ENCODE data around the gene HLA-DOA. TPM values are rescaled to one million over a fixed set of nuclear protein-coding genes. Genes with fewer than 3 reads are reported as not detected.

The HLA-DOA gene
- polyA plus RNA-seq (2012; ENCODE audit: insufficient read length, low read depth): not detected

DNA sequence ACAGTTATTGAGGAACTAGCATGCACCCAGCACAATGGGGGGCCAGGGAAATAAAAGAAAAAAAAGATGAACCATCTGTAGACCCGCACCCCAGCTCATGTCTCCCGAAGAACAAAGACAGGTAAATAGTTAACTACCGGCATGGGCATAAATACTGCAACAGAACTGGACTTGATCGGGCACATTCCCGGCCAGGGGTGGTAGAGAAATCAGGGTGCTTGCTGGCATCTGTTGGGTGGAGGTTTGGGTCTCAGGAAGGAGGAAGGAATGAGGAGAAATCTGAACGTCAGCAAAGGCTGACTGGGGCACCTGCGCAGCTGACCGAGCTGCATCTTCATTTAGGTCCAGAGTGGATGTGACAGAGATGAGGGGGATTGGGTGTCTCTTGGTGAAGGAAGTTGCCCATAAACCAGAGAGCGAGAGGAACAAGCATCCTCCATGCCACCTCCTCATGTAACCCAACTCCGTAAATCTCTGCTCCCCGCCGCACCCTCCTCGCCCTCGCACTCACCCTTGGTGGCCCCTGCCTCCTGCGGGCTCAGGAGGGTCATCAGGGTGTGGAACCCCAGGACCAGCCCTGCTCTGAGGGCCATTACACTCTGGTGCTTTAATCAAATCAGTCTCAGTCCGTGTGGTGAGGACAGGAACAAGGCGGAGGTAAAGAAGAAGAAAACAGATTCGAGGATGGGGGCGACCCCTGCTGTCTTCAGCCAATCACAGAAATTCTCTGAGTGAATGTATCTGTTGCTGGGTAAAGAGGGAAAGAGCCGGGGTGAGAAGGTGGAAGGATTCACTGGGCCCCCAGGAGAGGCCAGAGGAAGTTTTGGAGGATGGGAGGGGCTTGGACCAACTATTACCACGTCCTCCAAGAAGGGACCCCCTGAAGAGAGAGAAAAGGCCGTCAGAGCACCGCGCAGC is at the start of gene HLA-DOA:
Gene HLA-DOA (minus strand): TSS at position 648 of the 918 bp plus-strand sequence.
- TF ChIP-seq, protein P1, sequence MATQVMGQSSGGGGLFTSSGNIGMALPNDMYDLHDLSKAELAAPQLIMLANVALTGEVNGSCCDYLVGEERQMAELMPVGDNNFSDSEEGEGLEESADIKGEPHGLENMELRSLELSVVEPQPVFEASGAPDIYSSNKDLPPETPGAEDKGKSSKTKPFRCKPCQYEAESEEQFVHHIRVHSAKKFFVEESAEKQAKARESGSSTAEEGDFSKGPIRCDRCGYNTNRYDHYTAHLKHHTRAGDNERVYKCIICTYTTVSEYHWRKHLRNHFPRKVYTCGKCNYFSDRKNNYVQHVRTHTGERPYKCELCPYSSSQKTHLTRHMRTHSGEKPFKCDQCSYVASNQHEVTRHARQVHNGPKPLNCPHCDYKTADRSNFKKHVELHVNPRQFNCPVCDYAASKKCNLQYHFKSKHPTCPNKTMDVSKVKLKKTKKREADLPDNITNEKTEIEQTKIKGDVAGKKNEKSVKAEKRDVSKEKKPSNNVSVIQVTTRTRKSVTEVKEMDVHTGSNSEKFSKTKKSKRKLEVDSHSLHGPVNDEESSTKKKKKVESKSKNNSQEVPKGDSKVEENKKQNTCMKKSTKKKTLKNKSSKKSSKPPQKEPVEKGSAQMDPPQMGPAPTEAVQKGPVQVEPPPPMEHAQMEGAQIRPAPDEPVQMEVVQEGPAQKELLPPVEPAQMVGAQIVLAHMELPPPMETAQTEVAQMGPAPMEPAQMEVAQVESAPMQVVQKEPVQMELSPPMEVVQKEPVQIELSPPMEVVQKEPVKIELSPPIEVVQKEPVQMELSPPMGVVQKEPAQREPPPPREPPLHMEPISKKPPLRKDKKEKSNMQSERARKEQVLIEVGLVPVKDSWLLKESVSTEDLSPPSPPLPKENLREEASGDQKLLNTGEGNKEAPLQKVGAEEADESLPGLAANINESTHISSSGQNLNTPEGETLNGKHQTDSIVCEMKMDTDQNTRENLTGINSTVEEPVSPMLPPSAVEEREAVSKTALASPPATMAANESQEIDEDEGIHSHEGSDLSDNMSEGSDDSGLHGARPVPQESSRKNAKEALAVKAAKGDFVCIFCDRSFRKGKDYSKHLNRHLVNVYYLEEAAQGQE (IDR thresholded peaks at IDR 0.05; ENCODE audit: insufficient read depth in 1 of 2, low read depth in 2 of 2, low read length in 2 of 2): no peak
- TF ChIP-seq TAF1 (IDR thresholded peaks at IDR 0.05; ENCODE audit: borderline replicate concordance, insufficient read depth, low read length) (no peak), SIN3A (IDR thresholded peaks at IDR 0.05; ENCODE audit: borderline replicate concordance, insufficient read depth, low read length) (no peak)

DNA sequence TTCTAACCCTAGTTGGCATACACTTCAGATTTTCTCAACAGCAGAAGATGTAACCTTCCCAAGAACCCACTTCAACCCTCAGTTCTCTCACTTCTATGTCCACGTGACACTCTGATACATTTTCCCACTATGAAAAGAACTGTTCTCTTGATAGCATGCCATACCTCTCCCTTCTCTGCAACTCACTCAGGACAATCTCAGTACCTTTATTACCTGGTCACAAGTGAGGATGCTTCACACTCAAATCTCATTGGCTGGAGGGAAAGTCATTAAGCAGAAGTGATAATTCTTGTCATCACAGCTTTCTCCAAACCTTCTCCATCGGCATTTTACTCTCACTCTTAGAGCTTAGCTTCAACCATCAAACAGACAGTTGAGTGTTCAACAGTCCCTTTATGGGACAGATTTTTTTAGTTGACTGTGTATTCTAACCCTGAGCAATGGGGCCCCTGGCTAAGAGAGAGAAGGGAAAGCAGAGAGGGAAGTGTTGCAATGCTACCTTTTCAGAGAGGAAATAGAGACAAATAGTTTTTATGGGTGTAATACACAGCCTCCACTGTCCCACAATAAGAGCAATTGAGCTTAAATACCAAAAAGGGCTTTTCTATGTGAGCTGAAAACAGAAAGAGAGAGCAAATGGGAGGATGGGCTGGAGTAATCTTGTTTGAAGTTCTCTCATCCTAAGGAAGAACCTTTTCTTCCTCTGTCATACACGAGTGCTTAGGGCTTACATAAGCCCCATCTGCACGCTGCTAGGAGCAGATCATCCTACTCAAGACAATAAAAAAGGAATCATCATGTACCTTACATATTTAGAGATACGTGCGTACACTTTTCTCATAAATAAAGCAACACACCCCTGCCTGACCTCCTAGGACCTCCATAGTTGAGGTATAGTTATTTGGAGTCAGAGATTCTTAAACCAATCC is 48.1 kb upstream of the HLA-DOA start:
- TF ChIP-seq POLR2AphosphoS5 (IDR thresholded peaks at IDR 0.05; ENCODE audit: low read depth, low read length): no peak
- TF ChIP-seq TAF1 (IDR thresholded peaks at IDR 0.05; ENCODE audit: borderline replicate concordance, insufficient read depth, low read length): no peak
- TF ChIP-seq SIN3A (IDR thresholded peaks at IDR 0.05; ENCODE audit: borderline replicate concordance, insufficient read depth, low read length): no peak
- TF ChIP-seq, protein P1 (IDR thresholded peaks at IDR 0.05; ENCODE audit: insufficient read depth in 1 of 2, low read depth in 2 of 2, low read length in 2 of 2): no peak
- TF ChIP-seq FOXP2 (optimal IDR thresholded peaks at IDR 0.05; ENCODE audit: borderline replicate concordance, extremely low read depth, extremely low read length, insufficient read depth): no peak

DNA sequence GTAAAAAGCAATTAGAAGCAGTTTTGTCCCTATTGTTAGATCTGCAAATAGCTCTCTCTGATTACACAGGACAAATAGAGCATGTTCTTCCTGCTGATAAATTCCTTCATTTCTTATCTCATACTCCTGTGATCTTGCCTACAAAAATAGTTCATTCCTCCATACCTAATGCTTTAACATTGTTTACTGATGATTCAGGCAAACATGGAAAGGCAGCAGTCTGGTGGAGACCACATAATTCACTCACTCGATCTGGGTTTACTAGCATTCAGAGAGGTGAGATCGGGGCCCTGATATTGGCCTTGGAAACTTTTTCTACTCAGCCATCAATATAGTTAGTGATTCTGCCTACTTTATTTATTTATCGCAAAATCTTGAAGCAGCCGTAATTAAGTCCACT is 43.8 kb upstream of the HLA-DOA start:
- TF ChIP-seq TAF1 (IDR thresholded peaks at IDR 0.05; ENCODE audit: borderline replicate concordance, insufficient read depth, low read length): no peak
- TF ChIP-seq POLR2AphosphoS5 (IDR thresholded peaks at IDR 0.05; ENCODE audit: low read depth, low read length): no peak
- TF ChIP-seq FOXP2 (optimal IDR thresholded peaks at IDR 0.05; ENCODE audit: borderline replicate concordance, extremely low read depth, extremely low read length, insufficient read depth): no peak
- TF ChIP-seq SIN3A (IDR thresholded peaks at IDR 0.05; ENCODE audit: borderline replicate concordance, insufficient read depth, low read length): no peak
- TF ChIP-seq, protein P1 (IDR thresholded peaks at IDR 0.05; ENCODE audit: insufficient read depth in 1 of 2, low read depth in 2 of 2, low read length in 2 of 2): no peak

DNA sequence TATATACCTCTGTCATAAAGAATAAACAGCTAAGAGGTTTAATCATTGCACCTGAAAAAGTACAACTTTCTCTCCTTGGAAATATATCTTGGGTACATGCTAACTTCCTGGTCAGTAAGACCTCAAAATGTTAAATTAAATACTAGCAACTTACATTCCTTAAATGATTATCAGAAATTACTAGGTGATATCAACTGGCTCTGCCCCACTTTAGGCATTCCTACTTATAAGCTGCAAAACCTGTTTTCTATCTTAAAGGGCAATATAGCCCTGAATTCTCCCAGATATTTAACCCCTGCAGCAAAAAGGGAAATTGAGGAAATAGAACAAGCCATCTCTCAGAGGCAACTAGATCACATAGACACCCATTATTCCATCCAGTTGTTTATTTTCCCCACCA is 43.2 kb upstream of the HLA-DOA start:
- TF ChIP-seq, protein P1 (IDR thresholded peaks at IDR 0.05; ENCODE audit: insufficient read depth in 1 of 2, low read depth in 2 of 2, low read length in 2 of 2): no peak
- no peak for TF ChIP-seq SIN3A (IDR thresholded peaks at IDR 0.05; ENCODE audit: borderline replicate concordance, insufficient read depth, low read length)
- no peak for TF ChIP-seq TAF1 (IDR thresholded peaks at IDR 0.05; ENCODE audit: borderline replicate concordance, insufficient read depth, low read length)
- no peak for TF ChIP-seq POLR2AphosphoS5 (IDR thresholded peaks at IDR 0.05; ENCODE audit: low read depth, low read length)
- no peak for TF ChIP-seq FOXP2 (optimal IDR thresholded peaks at IDR 0.05; ENCODE audit: borderline replicate concordance, extremely low read depth, extremely low read length, insufficient read depth)

Data from PFSK-1 (cell line).